OCI-LY1 (cell line): Measurements from ENCODE around the gene ZNF484.
"Not testable (repeated sequence)": the region's sequence is repeated elsewhere in the genome, so short reads cannot be mapped to it uniquely, and the experiment has no call there.

Source experiments
- H2AFZ ChIP-seq: fragments of 200-600 bp; sonication (generic), shearing (Covaris generic); 2 replicates; pipeline ENCODE4 v1.6.0; 2014; ENCODE audit warnings: antibody characterized with exemption, mild to moderate bottlenecking, low read length
- H3F3A ChIP-seq: fragments of 200-600 bp; sonication (generic), shearing (Covaris generic); 2 replicates; pipeline ENCODE4 v1.6.0; 2014; ENCODE audit warnings: mild to moderate bottlenecking, antibody characterized with exemption, low read length, moderate library complexity; ENCODE audit not compliant: insufficient read depth
- H3K27ac ChIP-seq: fragments of 200-600 bp; sonication (generic); 2 replicates; pipeline ENCODE4 v1.5.1; 2014; ENCODE audit warnings: low read length, mixed run types, mild to moderate bottlenecking, low read depth; ENCODE audit not compliant: poor library complexity, severe bottlenecking
- H3K27me3 ChIP-seq: fragments of 200-600 bp; sonication (generic); 2 replicates; pipeline ENCODE4 v1.6.0; 2014; ENCODE audit warnings: antibody characterized with exemption, mild to moderate bottlenecking, low read length, moderate library complexity; ENCODE audit not compliant: insufficient read depth
- H3K36me3 ChIP-seq: fragments of 200-600 bp; sonication (generic); 2 replicates; pipeline ENCODE4 v1.6.1; 2014; ENCODE audit warnings: mild to moderate bottlenecking, antibody characterized with exemption, low read length, moderate library complexity, mixed read lengths; ENCODE audit not compliant: insufficient read depth
- H3K4me1 ChIP-seq: fragments of 200-600 bp; sonication (generic); 2 replicates; pipeline ENCODE4 v1.5.1; 2014; ENCODE audit warnings: mild to moderate bottlenecking, low read length, moderate library complexity; ENCODE audit not compliant: insufficient read depth, severe bottlenecking
- H3K4me2 ChIP-seq: fragments of 200-600 bp; sonication (generic), shearing (Covaris generic); 2 replicates; pipeline ENCODE4 v1.6.1; 2014; ENCODE audit warnings: low read length
- H3K4me3 ChIP-seq: fragments of 200-600 bp; sonication (generic); 2 replicates; pipeline ENCODE4 v1.5.1; 2014; ENCODE audit warnings: low read length, low read depth, mild to moderate bottlenecking, mixed read lengths; ENCODE audit not compliant: poor library complexity, severe bottlenecking
- H3K79me2 ChIP-seq: fragments of 200-600 bp; shearing (Covaris generic); 2 replicates; pipeline ENCODE4 v1.6.1; 2016; ENCODE audit warnings: mixed run types, low read length, mixed read lengths; ENCODE audit not compliant: insufficient read depth
- H3K9ac ChIP-seq: fragments of 200-600 bp; sonication (generic), shearing (Covaris generic); 2 replicates; pipeline ENCODE4 v1.6.1; 2014; ENCODE audit warnings: mild to moderate bottlenecking, low read length, mixed read lengths
- H3K9me2 ChIP-seq: fragments of 200-600 bp; sonication (generic), shearing (Covaris generic); 2 replicates; pipeline ENCODE4 v1.6.1; 2014; ENCODE audit warnings: low read depth, mild to moderate bottlenecking, low read length, mixed read lengths
- H3K9me3 ChIP-seq: fragments of 200-600 bp; shearing (Covaris generic); 2 replicates; pipeline ENCODE4 v1.6.1; 2014; ENCODE audit warnings: low read length, mixed read lengths
- H4K20me1 ChIP-seq: fragments of 200-600 bp; sonication (generic), shearing (Covaris generic); 2 replicates; pipeline ENCODE4 v1.6.0; 2016; ENCODE audit warnings: mild to moderate bottlenecking, low read length; ENCODE audit not compliant: insufficient read depth
- EZH2 ChIP-seq: fragments of 200-600 bp; sonication (generic), shearing (Covaris generic); IDR thresholded peaks from 2 replicates; pipeline ENCODE4 v1.8.0; 2017; ENCODE audit warnings: borderline replicate concordance, mixed run types, mild to moderate bottlenecking, antibody characterized with exemption, low read length, moderate library complexity, mixed read lengths
- TF ChIP-seq, protein P1 (sequence below): fragments of 200-600 bp; sonication (generic), shearing (Covaris generic); IDR thresholded peaks from 2 replicates; pipeline ENCODE4 v1.5.1; 2017; ENCODE audit warnings: mild to moderate bottlenecking, antibody characterized with exemption, low read length, moderate library complexity, mixed read lengths

ZNF484 gene

DNA sequence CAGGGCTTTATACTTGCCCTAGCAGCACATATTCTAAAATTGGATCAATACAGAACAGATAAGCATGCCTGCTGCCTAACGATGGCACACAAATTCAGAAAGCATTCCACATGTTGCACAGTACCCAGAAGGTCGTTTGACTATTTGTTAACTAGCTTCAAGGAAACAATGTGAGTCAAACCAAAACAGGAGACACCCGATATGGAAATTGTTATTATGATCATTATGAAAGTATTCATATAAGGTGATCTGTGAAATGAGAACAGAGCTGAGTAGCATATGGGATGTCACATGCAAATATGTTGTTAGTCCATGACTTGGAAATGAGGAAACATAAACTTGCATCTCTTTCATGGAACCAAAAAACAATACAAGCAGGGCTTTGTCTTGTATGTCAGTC, 56.9 kb downstream of the ZNF484 start:
- H3K9ac ChIP-seq = no peak overlapping the region
- H3F3A ChIP-seq = no peaks in the 10 kb centered on the region
- H3K79me2 ChIP-seq = no peaks in the 10 kb centered on the region
- no peak overlapping the region for H3K4me3 ChIP-seq
- H3K4me2 ChIP-seq = no peak overlapping the region
- H3K9me2 ChIP-seq = no peaks in the 10 kb centered on the region
- no peak overlapping the region for H2AFZ ChIP-seq
- H3K9me3 ChIP-seq = no peaks in the 10 kb centered on the region
- TF ChIP-seq, protein P1, sequence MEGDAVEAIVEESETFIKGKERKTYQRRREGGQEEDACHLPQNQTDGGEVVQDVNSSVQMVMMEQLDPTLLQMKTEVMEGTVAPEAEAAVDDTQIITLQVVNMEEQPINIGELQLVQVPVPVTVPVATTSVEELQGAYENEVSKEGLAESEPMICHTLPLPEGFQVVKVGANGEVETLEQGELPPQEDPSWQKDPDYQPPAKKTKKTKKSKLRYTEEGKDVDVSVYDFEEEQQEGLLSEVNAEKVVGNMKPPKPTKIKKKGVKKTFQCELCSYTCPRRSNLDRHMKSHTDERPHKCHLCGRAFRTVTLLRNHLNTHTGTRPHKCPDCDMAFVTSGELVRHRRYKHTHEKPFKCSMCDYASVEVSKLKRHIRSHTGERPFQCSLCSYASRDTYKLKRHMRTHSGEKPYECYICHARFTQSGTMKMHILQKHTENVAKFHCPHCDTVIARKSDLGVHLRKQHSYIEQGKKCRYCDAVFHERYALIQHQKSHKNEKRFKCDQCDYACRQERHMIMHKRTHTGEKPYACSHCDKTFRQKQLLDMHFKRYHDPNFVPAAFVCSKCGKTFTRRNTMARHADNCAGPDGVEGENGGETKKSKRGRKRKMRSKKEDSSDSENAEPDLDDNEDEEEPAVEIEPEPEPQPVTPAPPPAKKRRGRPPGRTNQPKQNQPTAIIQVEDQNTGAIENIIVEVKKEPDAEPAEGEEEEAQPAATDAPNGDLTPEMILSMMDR = no peak
- TF ChIP-seq EZH2 = no peak
- H3K27me3 ChIP-seq = no peaks in the 10 kb centered on the region
- no peaks in the 10 kb centered on the region for H3K4me1 ChIP-seq
- H3K27ac ChIP-seq = no peak overlapping the region
- no peaks in the 10 kb centered on the region for H3K36me3 ChIP-seq
- no peaks in the 10 kb centered on the region for H4K20me1 ChIP-seq

DNA sequence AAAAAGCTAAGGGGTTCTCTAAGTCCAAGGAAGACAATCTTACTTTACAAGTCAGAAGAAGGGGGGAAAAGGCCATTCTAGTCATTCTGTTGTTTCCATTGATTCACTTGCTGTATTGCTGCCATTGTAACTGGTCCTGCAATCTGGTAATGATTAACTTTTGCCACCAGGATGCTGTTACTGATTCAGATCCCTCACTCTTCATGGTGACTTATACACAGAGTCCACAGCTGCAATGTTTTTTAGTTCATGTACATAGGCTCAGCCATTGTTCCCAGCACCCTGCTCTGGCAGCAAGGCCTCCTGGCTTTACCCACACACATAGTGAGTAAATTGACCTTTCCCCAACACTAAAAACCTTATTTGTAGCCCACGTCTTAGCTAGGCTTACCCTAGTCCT, 57.9 kb downstream of the ZNF484 start:
- not testable (repeated sequence) for H3K27me3 ChIP-seq, H3K4me1 ChIP-seq, H4K20me1 ChIP-seq, H3K9ac ChIP-seq, H2AFZ ChIP-seq, H3K27ac ChIP-seq, H3F3A ChIP-seq, H3K9me2 ChIP-seq, H3K4me3 ChIP-seq, H3K79me2 ChIP-seq, H3K36me3 ChIP-seq, H3K9me3 ChIP-seq, H3K4me2 ChIP-seq

DNA sequence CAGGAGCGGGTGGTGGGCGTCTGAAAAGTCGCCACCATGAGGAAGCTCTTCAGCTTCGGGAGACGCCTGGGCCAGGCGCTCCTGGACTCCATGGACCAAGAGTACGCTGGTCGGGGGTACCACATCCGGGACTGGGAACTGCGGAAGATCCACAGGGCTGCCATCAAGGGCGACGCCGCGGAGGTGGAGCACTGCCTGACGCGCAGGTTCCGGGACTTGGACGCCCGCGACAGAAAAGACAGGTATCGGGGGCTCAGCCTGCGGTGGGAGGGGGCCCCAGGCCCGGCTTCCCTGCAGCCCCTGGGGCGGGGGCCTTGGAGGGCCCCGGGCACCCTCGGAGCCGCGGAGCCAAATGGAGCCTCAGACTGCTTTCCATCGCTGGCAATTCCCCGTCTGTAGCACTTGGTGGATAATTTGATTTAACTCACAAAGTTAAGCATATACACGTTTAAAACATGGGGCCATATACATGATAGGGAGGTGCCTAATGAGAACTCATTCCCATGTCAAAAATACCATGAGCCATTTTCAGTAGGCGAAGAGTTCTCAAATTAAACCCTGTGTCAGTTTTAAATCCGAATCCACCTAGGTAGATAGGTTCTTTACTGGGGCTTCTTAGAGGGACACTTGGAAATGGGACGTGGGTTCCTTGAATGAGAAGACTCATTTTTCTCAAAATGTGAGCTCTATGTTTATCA, 68.1 kb downstream of the ZNF484 start:
- H3K79me2 ChIP-seq, H3K27me3 ChIP-seq, H3K36me3 ChIP-seq, H3K9me2 ChIP-seq, H3K9me3 ChIP-seq, H4K20me1 ChIP-seq, H3K9ac ChIP-seq, H3K27ac ChIP-seq, H2AFZ ChIP-seq, H3F3A ChIP-seq: not testable (repeated sequence)
- Histone ChIP-seq H3K4me1 (peaks cover 26% of the 10 kb centered on the region), H3K4me2 (peak overlapping the region; percentile 88), H3K4me3 (peak overlapping the region; percentile 60)

DNA sequence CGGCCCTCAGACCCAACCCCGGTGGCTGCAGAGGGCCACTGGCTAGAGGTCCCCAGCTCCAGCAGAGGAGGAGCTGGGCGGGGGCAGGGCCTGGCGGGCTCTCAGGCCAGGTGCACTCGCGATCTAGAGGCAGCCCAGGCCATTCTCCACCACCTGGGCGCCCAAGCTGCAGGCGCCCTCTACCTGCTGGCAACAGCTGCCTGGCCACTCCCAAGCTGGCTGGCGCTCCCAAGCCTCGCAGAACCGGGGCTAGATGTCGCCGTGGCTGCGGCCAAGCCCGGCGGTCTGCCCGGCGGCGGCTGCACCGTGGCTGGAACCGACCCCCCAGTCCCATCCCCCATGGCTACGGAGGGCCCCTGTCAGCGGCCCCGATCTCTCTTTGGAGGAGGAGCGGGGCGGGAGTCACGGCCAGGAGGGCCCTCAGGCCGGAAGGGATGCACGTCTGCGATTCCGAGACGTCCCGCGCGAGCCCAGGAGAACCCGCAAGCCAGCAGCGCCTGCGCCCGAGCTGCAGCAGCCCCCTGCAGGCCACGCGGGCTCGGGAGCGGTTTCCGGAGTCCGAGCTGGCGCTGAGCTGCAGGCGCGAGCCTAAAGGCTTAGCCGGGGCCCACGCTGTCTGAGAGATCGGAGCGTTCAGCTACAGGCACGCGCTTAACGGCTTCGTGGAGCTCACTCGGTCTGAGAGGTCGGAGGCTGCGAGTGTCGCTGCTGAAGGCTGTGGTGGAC, 68.9 kb downstream of the ZNF484 start:
- no peaks in the 10 kb centered on the region for H3K36me3 ChIP-seq
- H3K79me2 ChIP-seq = no peaks in the 10 kb centered on the region
- H3K27me3 ChIP-seq = peaks cover 8% of the 10 kb centered on the region; the same call in 1 of the 2 replicates
- H3K9me3 ChIP-seq = no peaks in the 10 kb centered on the region
- peak overlapping the region; percentile 60 for H3K4me3 ChIP-seq
- H3K9ac ChIP-seq = peak overlapping the region; percentile 41; the same call in 1 of the 2 replicates
- no peak for TF ChIP-seq EZH2
- TF ChIP-seq, protein P1 = peak; percentile 42
- H2AFZ ChIP-seq = no peak overlapping the region
- no peaks in the 10 kb centered on the region for H3F3A ChIP-seq
- H3K9me2 ChIP-seq = no peaks in the 10 kb centered on the region
- H3K4me2 ChIP-seq = peak overlapping the region; percentile 88
- no peaks in the 10 kb centered on the region for H4K20me1 ChIP-seq
- H3K4me1 ChIP-seq = peaks cover 26% of the 10 kb centered on the region
- no peak overlapping the region for H3K27ac ChIP-seq
